Stimulated activated naive CD4-positive, alpha-beta T cell (primary cell): Measurements from ENCODE around the gene PGM5.

Source experiments
- DNase-seq, 6 experiments: peaks; one replicate each; lab custom pipeline; 2025; lab: John Stamatoyannopoulos, UW

The PGM5 gene

GRCh38 chr9:68497629-68498028 lies 141.2 kb downstream of the PGM5 start:
- no peak for DNase-seq

- no peak for DNase-seq
Measured at GRCh38 chr9:68498816-68499215, 142.4 kb downstream of the PGM5 start.

GRCh38 chr9:68500457-68501381 lies 144.3 kb downstream of the PGM5 start:
- no peak for DNase-seq

- no peak for DNase-seq
Measured at GRCh38 chr9:68502279-68502678, 145.9 kb downstream of the PGM5 start.

GRCh38 chr9:68505681-68506409 lies 149.4 kb downstream of the PGM5 start:
- no peak for DNase-seq

GRCh38 chr9:68506551-68506950 lies 150.1 kb downstream of the PGM5 start:
- no peak for DNase-seq

- DNase-seq: no peak
Measured at GRCh38 chr9:68507130-68507805, 150.9 kb downstream of the PGM5 start.

GRCh38 chr9:68507806-68508145 lies 151.4 kb downstream of the PGM5 start:
- no peak for DNase-seq

GRCh38 chr9:68508547-68508946 lies 152.1 kb downstream of the PGM5 start:
- no peak for DNase-seq

- DNase-seq: no peak
Measured at GRCh38 chr9:68509689-68510088, 153.3 kb downstream of the PGM5 start.

GRCh38 chr9:68513385-68513784 lies 157.0 kb downstream of the PGM5 start:
- no peak for DNase-seq

- DNase-seq: no peak
Measured at GRCh38 chr9:68513981-68514380, 157.6 kb downstream of the PGM5 start.

GRCh38 chr9:68515326-68516017 lies 159.1 kb downstream of the PGM5 start:
- no peak for DNase-seq

- no peak for DNase-seq
Measured at GRCh38 chr9:68522131-68522530, 165.7 kb downstream of the PGM5 start.

- no peak for DNase-seq
Measured at GRCh38 chr9:68522954-68523353, 166.5 kb downstream of the PGM5 start.

- no peak for DNase-seq
Measured at GRCh38 chr9:68523367-68523936, 167.0 kb downstream of the PGM5 start.

GRCh38 chr9:68530618-68531017 lies 174.2 kb downstream of the PGM5 start:
- DNase-seq: no peak

- DNase-seq: no peak
Measured at GRCh38 chr9:68532131-68532530, 175.7 kb downstream of the PGM5 start.

GRCh38 chr9:68533678-68534077 lies 177.3 kb downstream of the PGM5 start:
- DNase-seq: no peak

GRCh38 chr9:68536876-68537615 lies 180.6 kb downstream of the PGM5 start:
- no peak for DNase-seq

- DNase-seq: no peak
Measured at GRCh38 chr9:68537616-68537880, 181.1 kb downstream of the PGM5 start.
